Measurements from ENCODE around the gene RAPH1. TPM values are rescaled to one million over a fixed set of nuclear protein-coding genes. Genes with fewer than 3 reads are reported as not detected.
A peak's percentile ranks its signal among the peaks of the same experiment; 100 is the strongest.
"Not testable (repeated sequence)": the region's sequence is repeated elsewhere in the genome, so short reads cannot be mapped to it uniquely, and the experiment has no call there.

The RAPH1 gene
- total RNA-seq, 3 donors from 2014 or later (not counting 1 experiment from before 2014, with no cell fraction given), result 0.34 to 3.6 (median 1.5) TPM

- Histone ChIP-seq H3K4me1 (ENCODE audit: control insufficient read depth, insufficient read depth, low read length) (peaks cover 17% of the 10 kb centered on the region), H3K9me3 (ENCODE audit: control insufficient read depth, insufficient read depth, low read length) (no peaks in the 10 kb centered on the region), H3K27me3 (ENCODE audit: control insufficient read depth, insufficient read depth, low read length) (peaks cover 45% of the 10 kb centered on the region), H3K36me3 (ENCODE audit: control insufficient read depth, insufficient read depth, low read length) (no peaks in the 10 kb centered on the region), H3K27ac (ENCODE audit: low read length) (no peak overlapping the region), H3K4me3 (ENCODE audit: low read length) (no peak overlapping the region)
- Mint-ChIP-seq H3K9me3 (peaks cover 0 to 7% of the 10 kb centered on the region in 2 donors), H3K4me3 (peak overlapping the region; percentile 78), H3K36me3 (peaks cover 6% of the 10 kb centered on the region), H3K27me3 (ENCODE audit: low read depth in 2 of 2) (peaks cover 51% of the 10 kb centered on the region in 2 donors), H3K4me1 (peaks cover 23% of the 10 kb centered on the region in 2 donors), H3K27ac (no peak overlapping the region)
- intact Hi-C loops (cut with micrococcal nuclease), result no loop called here
- TF ChIP-seq CTCF (IDR thresholded peaks at IDR 0.05), result no peak
- ATAC-seq (no peak), DNase-seq (peak in 1 of 2 donors; percentile 11)
- WGBS (ENCODE audit: insufficient coverage), result 40% methylated on average over 6 of the region's 7 CpGs
These were observed 2.0 kb downstream of the RAPH1 start for GRCh38 chr2:203532957-203533658.

GRCh38 chr2:203527719-203528118, 7.4 kb downstream of the RAPH1 start:
- no peaks in the 10 kb centered on the region for H3K36me3 ChIP-seq (ENCODE audit: control insufficient read depth, insufficient read depth, low read length)
- H3K27me3 ChIP-seq (ENCODE audit: control insufficient read depth, insufficient read depth, low read length), result peaks cover 20% of the 10 kb centered on the region
- no peaks in the 10 kb centered on the region for H3K9me3 ChIP-seq (ENCODE audit: control insufficient read depth, insufficient read depth, low read length)
- no peaks in the 10 kb centered on the region for H3K4me1 ChIP-seq (ENCODE audit: control insufficient read depth, insufficient read depth, low read length)
- no peak for ATAC-seq
- DNase-seq, result no peak
- no peak overlapping the region for H3K27ac Mint-ChIP-seq
- no peaks in the 10 kb centered on the region for H3K36me3 Mint-ChIP-seq
- H3K27me3 Mint-ChIP-seq (ENCODE audit: low read depth in 2 of 2), result peaks cover 25 to 34% of the 10 kb centered on the region in 2 donors
- WGBS (ENCODE audit: insufficient coverage), result 100% methylated on average over 2 of the region's 3 CpGs
- TF ChIP-seq CTCF (IDR thresholded peaks at IDR 0.05), result no peak
- H3K27ac ChIP-seq (ENCODE audit: low read length), result no peak overlapping the region
- H3K9me3 Mint-ChIP-seq, result no peaks in the 10 kb centered on the region
- no peaks in the 10 kb centered on the region for H3K4me1 Mint-ChIP-seq
- H3K4me3 ChIP-seq (ENCODE audit: low read length), result no peak overlapping the region
- intact Hi-C loops (cut with micrococcal nuclease), result no loop called here
- no peak overlapping the region for H3K4me3 Mint-ChIP-seq

GRCh38 chr2:203513268-203513667, 21.8 kb downstream of the RAPH1 start:
- H3K4me3 ChIP-seq (ENCODE audit: low read length); H3K9me3 Mint-ChIP-seq; ATAC-seq; H3K36me3 ChIP-seq (ENCODE audit: control insufficient read depth, insufficient read depth, low read length); intact Hi-C loops (cut with micrococcal nuclease); H3K27ac ChIP-seq (ENCODE audit: low read length); H3K36me3 Mint-ChIP-seq; H3K27ac Mint-ChIP-seq; H3K4me3 Mint-ChIP-seq; H3K4me1 ChIP-seq (ENCODE audit: control insufficient read depth, insufficient read depth, low read length); H3K27me3 ChIP-seq (ENCODE audit: control insufficient read depth, insufficient read depth, low read length); H3K27me3 Mint-ChIP-seq (ENCODE audit: low read depth in 2 of 2); H3K4me1 Mint-ChIP-seq; H3K9me3 ChIP-seq (ENCODE audit: control insufficient read depth, insufficient read depth, low read length); DNase-seq: not testable (repeated sequence)
- 83% methylated on average over 6 of the region's 9 CpGs for WGBS (ENCODE audit: insufficient coverage)

GRCh38 chr2:203510941-203511305, 24.2 kb downstream of the RAPH1 start:
- no CpG with 5 or more reads among the region's 1 CpG for WGBS (ENCODE audit: insufficient coverage)
- no peak for ATAC-seq
- H3K27ac Mint-ChIP-seq, result no peak overlapping the region
- no peaks in the 10 kb centered on the region for H3K36me3 Mint-ChIP-seq
- peaks cover 0 to 3% of the 10 kb centered on the region in 2 donors for H3K27me3 Mint-ChIP-seq (ENCODE audit: low read depth in 2 of 2)
- intact Hi-C loops (cut with micrococcal nuclease), result no loop called here
- no peak for DNase-seq
- Histone ChIP-seq H3K4me1 (ENCODE audit: control insufficient read depth, insufficient read depth, low read length) (no peaks in the 10 kb centered on the region), H3K36me3 (ENCODE audit: control insufficient read depth, insufficient read depth, low read length) (no peaks in the 10 kb centered on the region), H3K27me3 (ENCODE audit: control insufficient read depth, insufficient read depth, low read length) (no peaks in the 10 kb centered on the region), H3K27ac (ENCODE audit: low read length) (no peak overlapping the region), H3K9me3 (ENCODE audit: control insufficient read depth, insufficient read depth, low read length) (no peaks in the 10 kb centered on the region), H3K4me3 (ENCODE audit: low read length) (no peak overlapping the region)
- no peak for TF ChIP-seq CTCF (IDR thresholded peaks at IDR 0.05)
- no peaks in the 10 kb centered on the region for H3K9me3 Mint-ChIP-seq
- no peaks in the 10 kb centered on the region for H3K4me1 Mint-ChIP-seq
- no peak overlapping the region for H3K4me3 Mint-ChIP-seq

All from natural killer cell (primary cell).